Measurements from ENCODE around the gene ADRM1. TPM values are rescaled to one million over a fixed set of nuclear protein-coding genes. Genes with fewer than 3 reads are reported as not detected.

Gene ADRM1
- total RNA-seq, 1 donor = 81.3 TPM

DNA sequence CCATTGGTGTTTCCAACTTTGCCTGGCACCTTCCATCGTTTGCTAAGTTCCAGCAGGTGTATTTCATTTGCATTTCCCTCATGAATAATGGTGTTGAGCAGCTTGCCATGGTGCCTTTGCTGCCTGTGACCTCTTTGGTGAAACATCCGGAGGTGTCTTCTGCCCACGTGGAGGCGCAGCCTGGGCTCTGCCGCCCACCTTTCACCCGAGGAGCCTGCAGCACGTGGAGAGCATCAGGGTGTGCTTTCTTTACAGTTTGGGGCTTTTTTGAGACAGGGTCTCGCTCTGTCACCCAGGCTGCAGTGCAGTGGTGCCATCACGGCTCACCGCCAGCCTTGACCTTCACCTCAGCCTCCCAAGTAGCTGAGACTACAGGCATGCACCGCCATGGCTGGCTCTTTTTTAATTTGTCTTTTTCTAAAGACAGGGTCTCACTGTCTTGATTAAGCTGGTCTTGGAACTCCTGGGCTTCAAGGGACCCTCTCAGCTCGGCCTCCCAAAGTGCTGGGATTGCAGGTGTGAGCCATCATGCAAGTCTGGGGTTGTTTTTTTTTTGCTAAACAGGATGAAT lies 3.0 kb upstream of the ADRM1 start:
- DNase-seq (ENCODE audit: low read depth) = no peak
- TF ChIP-seq, protein P1, sequence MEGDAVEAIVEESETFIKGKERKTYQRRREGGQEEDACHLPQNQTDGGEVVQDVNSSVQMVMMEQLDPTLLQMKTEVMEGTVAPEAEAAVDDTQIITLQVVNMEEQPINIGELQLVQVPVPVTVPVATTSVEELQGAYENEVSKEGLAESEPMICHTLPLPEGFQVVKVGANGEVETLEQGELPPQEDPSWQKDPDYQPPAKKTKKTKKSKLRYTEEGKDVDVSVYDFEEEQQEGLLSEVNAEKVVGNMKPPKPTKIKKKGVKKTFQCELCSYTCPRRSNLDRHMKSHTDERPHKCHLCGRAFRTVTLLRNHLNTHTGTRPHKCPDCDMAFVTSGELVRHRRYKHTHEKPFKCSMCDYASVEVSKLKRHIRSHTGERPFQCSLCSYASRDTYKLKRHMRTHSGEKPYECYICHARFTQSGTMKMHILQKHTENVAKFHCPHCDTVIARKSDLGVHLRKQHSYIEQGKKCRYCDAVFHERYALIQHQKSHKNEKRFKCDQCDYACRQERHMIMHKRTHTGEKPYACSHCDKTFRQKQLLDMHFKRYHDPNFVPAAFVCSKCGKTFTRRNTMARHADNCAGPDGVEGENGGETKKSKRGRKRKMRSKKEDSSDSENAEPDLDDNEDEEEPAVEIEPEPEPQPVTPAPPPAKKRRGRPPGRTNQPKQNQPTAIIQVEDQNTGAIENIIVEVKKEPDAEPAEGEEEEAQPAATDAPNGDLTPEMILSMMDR (IDR thresholded peaks at IDR 0.05; ENCODE audit: insufficient read depth, low read length) = no peak
- H3K4me3 ChIP-seq (ENCODE audit: low read depth, low read length) = no peak overlapping the region

DNA sequence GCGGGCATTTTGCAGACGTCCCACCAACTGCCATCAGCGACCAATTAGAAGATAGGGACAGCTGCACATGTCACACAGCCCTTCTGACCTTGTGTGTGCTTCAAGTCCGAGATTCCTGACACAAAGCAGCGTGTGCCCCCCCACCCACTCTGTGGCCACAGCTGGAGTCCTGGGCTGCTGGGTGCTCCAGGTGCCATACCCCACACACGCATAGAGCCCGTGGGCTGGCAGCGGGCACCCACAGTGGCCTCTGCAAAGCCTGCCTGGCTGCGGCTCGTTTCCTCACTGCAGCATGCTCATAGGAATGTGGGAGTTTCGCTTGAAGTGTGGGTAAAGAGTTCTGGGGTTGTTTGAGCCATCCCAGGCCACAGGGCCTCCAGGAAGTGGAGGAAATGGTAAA lies 2.5 kb upstream of the ADRM1 start:
- H3K4me3 ChIP-seq (ENCODE audit: low read depth, low read length) = no peak overlapping the region
- no peak for DNase-seq (ENCODE audit: low read depth)
- TF ChIP-seq, protein P1 (IDR thresholded peaks at IDR 0.05; ENCODE audit: insufficient read depth, low read length) = no peak

DNA sequence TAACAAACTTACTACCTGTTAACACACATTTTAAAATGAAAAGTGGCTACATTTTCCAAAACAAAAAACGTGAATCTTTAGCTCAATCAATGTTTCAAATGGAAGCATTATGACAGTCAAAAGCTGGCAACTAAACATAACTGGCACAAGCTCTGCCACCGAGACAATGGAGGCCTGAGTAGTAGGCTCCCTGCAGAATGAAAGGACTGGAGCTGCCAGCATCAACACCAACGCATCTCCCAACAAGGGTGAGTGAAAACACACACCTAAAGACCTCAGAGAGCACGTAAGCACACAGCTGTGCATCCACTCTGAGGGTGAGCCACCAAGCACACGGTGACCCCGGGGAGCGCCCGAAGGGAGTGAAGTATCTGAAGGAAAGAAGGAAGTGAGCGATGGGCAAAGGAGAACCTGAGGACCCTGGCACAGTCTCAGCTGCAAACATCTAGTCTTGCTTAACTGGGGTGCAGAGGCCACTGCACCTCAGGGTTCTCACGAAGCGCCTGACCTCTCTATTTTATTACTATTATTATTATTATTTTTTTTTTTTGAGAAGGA lies 1.6 kb upstream of the ADRM1 start:
- no peak overlapping the region for H3K4me3 ChIP-seq (ENCODE audit: low read depth, low read length)
- DNase-seq (ENCODE audit: low read depth) = no peak
- TF ChIP-seq, protein P1 (IDR thresholded peaks at IDR 0.05; ENCODE audit: insufficient read depth, low read length) = no peak

DNA sequence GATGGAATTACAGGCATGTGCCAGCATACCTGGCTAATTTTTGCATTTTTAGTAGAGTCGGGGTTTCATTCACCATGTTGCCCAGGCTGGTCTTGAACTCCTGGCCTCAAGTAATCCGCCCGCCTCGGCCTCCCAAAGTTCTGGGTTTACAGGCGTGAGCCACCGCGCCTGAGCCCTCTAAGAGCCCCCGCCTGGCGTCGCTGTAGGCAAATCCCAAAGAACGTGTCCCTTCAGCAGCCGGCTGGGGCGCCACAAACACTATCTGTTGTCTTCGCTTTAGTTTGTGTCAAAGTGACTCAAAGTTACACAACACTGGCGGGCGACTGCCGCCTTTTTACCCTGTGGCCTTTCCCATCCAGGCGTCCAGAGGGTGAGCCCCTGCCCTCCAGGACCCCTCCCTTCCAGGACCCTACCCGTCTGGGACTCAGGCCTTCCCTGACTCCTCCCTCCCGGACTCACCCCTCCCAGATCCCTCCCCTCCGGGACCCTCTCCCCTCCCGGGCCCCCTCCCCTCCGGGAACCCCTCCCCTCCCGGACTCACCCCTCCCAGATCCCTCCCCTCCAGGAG lies 940 bp upstream of the ADRM1 start:
- DNase-seq (ENCODE audit: low read depth) = peak; percentile 90
- H3K4me3 ChIP-seq (ENCODE audit: low read depth, low read length) = peak overlapping the region; percentile 82

DNA sequence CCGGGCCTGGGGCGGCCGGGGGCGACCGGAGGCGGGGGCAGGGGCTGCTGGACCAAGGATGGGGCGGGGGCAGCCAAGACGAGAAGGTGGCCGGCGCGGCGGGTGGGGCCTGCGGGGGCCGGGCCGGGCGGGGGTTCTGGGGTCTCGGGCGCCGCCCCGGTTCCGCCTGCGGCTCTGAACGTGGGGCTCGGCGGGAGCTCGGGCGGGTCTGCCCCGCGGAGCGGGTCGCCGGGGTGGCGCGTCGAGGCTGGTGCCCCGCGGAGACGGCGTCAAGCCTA lies 204 bp downstream of the ADRM1 start:
- no peak for DNase-seq (ENCODE audit: low read depth)
- TF ChIP-seq, protein P1 (IDR thresholded peaks at IDR 0.05; ENCODE audit: insufficient read depth, low read length) = no peak
- H3K4me3 ChIP-seq (ENCODE audit: low read depth, low read length) = peak overlapping the region; percentile 86

More for the DNA sequence above, 940 bp upstream of the ADRM1 start:
- TF ChIP-seq, protein P1 (IDR thresholded peaks at IDR 0.05; ENCODE audit: insufficient read depth, low read length) = peak; percentile 93

DNA sequence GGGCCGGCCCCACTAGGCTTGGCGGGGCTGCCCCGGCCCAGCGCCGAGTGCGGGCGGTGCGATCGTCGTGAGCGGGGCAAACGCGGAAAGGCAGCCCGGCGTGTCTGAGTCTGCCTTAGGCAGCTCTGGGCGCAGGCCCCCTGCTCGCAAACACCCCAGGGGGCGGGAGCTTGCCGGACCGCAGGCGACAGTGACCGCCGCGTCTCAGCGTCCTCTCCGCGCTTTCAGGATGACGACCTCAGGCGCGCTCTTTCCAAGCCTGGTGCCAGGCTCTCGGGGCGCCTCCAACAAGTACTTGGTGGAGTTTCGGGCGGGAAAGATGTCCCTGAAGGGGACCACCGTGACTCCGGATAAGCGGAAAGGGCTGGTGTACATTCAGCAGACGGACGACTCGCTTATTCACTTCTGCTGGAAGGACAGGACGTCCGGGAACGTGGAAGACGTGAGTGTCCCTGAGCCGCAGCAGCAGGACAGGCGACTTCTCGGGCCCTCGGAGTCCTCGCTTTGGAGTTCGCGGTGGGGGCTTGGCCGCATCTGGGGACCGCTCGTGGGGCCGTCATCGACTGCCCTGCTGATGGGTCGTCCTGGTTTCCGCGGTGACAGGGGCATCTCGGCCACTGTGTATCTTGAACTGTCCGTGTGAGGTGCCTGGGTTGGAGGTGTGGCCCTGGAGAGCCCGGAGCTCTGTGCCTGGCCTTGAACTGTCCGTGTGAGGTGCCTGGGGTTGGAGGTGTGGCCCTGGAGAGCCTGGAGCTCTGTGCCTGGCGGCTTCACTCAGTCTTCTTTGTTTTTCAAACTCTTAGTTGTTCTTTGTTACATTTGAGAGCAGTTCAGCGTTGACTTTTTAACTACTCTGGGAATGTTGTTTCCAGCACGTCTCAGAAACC lies 786 bp downstream of the ADRM1 start:
- TF ChIP-seq, protein P1 (IDR thresholded peaks at IDR 0.05; ENCODE audit: insufficient read depth, low read length) = no peak
- DNase-seq (ENCODE audit: low read depth) = peak; percentile 7

More for the DNA sequence above, 786 bp downstream of the ADRM1 start:
- H3K4me3 ChIP-seq (ENCODE audit: low read depth, low read length) = peak overlapping the region; percentile 86

All from fibroblast of the aortic adventitia (primary cell).